ENCODE measurements around the gene TMC7.
"Not testable (repeated sequence)": the region's sequence is repeated elsewhere in the genome, so short reads cannot be mapped to it uniquely, and the experiment has no call there.

TMC7 gene

GRCh38 chr16:18979936-18980335 is 3.8 kb upstream of the TMC7 start:
- no peak for DNase-seq (ENCODE audit: low read depth)

- DNase-seq (ENCODE audit: low read depth), result no peak
Observed at GRCh38 chr16:18984435-18985005, 786 bp downstream of the TMC7 start.

- DNase-seq (ENCODE audit: low read depth), result not testable (repeated sequence)
Observed at GRCh38 chr16:18985256-18985655, 1.5 kb downstream of the TMC7 start.

- not testable (repeated sequence) for DNase-seq (ENCODE audit: low read depth)
Observed at GRCh38 chr16:18991731-18992130, 8.0 kb downstream of the TMC7 start.

- not testable (repeated sequence) for DNase-seq (ENCODE audit: low read depth)
Observed at GRCh38 chr16:18993531-18993930, 9.8 kb downstream of the TMC7 start.

GRCh38 chr16:18994181-18994580 is 10.4 kb downstream of the TMC7 start:
- not testable (repeated sequence) for DNase-seq (ENCODE audit: low read depth)

- DNase-seq (ENCODE audit: low read depth), result not testable (repeated sequence)
Observed at GRCh38 chr16:18995406-18995805, 11.7 kb downstream of the TMC7 start.

GRCh38 chr16:18996536-18996935 is 12.8 kb downstream of the TMC7 start:
- not testable (repeated sequence) for DNase-seq (ENCODE audit: low read depth)

GRCh38 chr16:18997001-18997400 is 13.3 kb downstream of the TMC7 start:
- DNase-seq (ENCODE audit: low read depth), result not testable (repeated sequence)

- no peak for DNase-seq (ENCODE audit: low read depth)
Observed at GRCh38 chr16:18999045-18999393, 15.3 kb downstream of the TMC7 start.

- no peak for DNase-seq (ENCODE audit: low read depth)
Observed at GRCh38 chr16:19001788-19002187, 18.1 kb downstream of the TMC7 start.

- DNase-seq (ENCODE audit: low read depth), result no peak
Observed at GRCh38 chr16:19003935-19004334, 20.2 kb downstream of the TMC7 start.

- DNase-seq (ENCODE audit: low read depth), result no peak
Observed at GRCh38 chr16:19005561-19006445, 22.1 kb downstream of the TMC7 start.

GRCh38 chr16:19006446-19007315 is 22.9 kb downstream of the TMC7 start:
- DNase-seq (ENCODE audit: low read depth), result no peak

- no peak for DNase-seq (ENCODE audit: low read depth)
Observed at GRCh38 chr16:19008245-19009169, 24.8 kb downstream of the TMC7 start.

GRCh38 chr16:19011169-19011731 is 27.5 kb downstream of the TMC7 start:
- DNase-seq (ENCODE audit: low read depth), result no peak

GRCh38 chr16:19014461-19014860 is 30.7 kb downstream of the TMC7 start:
- DNase-seq (ENCODE audit: low read depth), result no peak

- no peak for DNase-seq (ENCODE audit: low read depth)
Observed at GRCh38 chr16:19017179-19017578, 33.4 kb downstream of the TMC7 start.

GRCh38 chr16:19020689-19021088 is 37.0 kb downstream of the TMC7 start:
- DNase-seq (ENCODE audit: low read depth), result no peak

GRCh38 chr16:19021747-19022146 is 38.0 kb downstream of the TMC7 start:
- no peak for DNase-seq (ENCODE audit: low read depth)

GRCh38 chr16:19027416-19027815 is 43.7 kb downstream of the TMC7 start:
- DNase-seq (ENCODE audit: low read depth), result no peak

Data from stimulated activated CD8-positive, alpha-beta memory T cell treated with anti-CD3 and anti-CD28 coated beads, Interleukin-12 subunit alpha, Interleukin-12 subunit beta, amount 100 ng/mL, for 1 hour (primary cell).